ENCODE data around the gene LRRC55.

The LRRC55 gene

GRCh38 chr11:57202281-57202680 is 20.5 kb downstream of the LRRC55 start:
- no peak for DNase-seq (ENCODE audit: low read depth in 3 of 3)

- no peak for DNase-seq (ENCODE audit: low read depth in 3 of 3)
Measured at GRCh38 chr11:57203359-57203758, 21.6 kb downstream of the LRRC55 start.

GRCh38 chr11:57203882-57204480 is 22.2 kb downstream of the LRRC55 start:
- DNase-seq (ENCODE audit: low read depth in 3 of 3), result no peak

- no peak for DNase-seq (ENCODE audit: low read depth in 3 of 3)
Measured at GRCh38 chr11:57205041-57205641, 23.4 kb downstream of the LRRC55 start.

- DNase-seq (ENCODE audit: low read depth in 3 of 3), result no peak
Measured at GRCh38 chr11:57207168-57207567, 25.4 kb downstream of the LRRC55 start.

GRCh38 chr11:57210781-57211180 is 29.0 kb downstream of the LRRC55 start:
- no peak for DNase-seq (ENCODE audit: low read depth in 3 of 3)

- no peak for DNase-seq (ENCODE audit: low read depth in 3 of 3)
Measured at GRCh38 chr11:57213342-57214097, 31.8 kb downstream of the LRRC55 start.

GRCh38 chr11:57214098-57214417 is 32.3 kb downstream of the LRRC55 start:
- DNase-seq (ENCODE audit: low read depth in 3 of 3), result no peak

GRCh38 chr11:57214494-57214893 is 32.7 kb downstream of the LRRC55 start:
- DNase-seq (ENCODE audit: low read depth in 3 of 3), result no peak

GRCh38 chr11:57216463-57216862 is 34.7 kb downstream of the LRRC55 start:
- no peak for DNase-seq (ENCODE audit: low read depth in 3 of 3)

- DNase-seq (ENCODE audit: low read depth in 3 of 3), result no peak
Measured at GRCh38 chr11:57217053-57217452, 35.3 kb downstream of the LRRC55 start.

- no peak for DNase-seq (ENCODE audit: low read depth in 3 of 3)
Measured at GRCh38 chr11:57219021-57219627, 37.4 kb downstream of the LRRC55 start.

- no peak for DNase-seq (ENCODE audit: low read depth in 3 of 3)
Measured at GRCh38 chr11:57222239-57222638, 40.5 kb downstream of the LRRC55 start.

- DNase-seq (ENCODE audit: low read depth in 3 of 3), result no peak
Measured at GRCh38 chr11:57223601-57224000, 41.8 kb downstream of the LRRC55 start.

- DNase-seq (ENCODE audit: low read depth in 3 of 3), result no peak
Measured at GRCh38 chr11:57224128-57224527, 42.4 kb downstream of the LRRC55 start.

GRCh38 chr11:57224537-57224936 is 42.8 kb downstream of the LRRC55 start:
- no peak for DNase-seq (ENCODE audit: low read depth in 3 of 3)

GRCh38 chr11:57228600-57228999 is 46.8 kb downstream of the LRRC55 start:
- no peak for DNase-seq (ENCODE audit: low read depth in 3 of 3)

GRCh38 chr11:57230316-57230715 is 48.6 kb downstream of the LRRC55 start:
- no peak for DNase-seq (ENCODE audit: low read depth in 3 of 3)

- DNase-seq (ENCODE audit: low read depth in 3 of 3), result no peak
Measured at GRCh38 chr11:57230791-57231538, 49.2 kb downstream of the LRRC55 start.

- no peak for DNase-seq (ENCODE audit: low read depth in 3 of 3)
Measured at GRCh38 chr11:57231539-57232253, 49.9 kb downstream of the LRRC55 start.

- DNase-seq (ENCODE audit: low read depth in 3 of 3), result no peak
Measured at GRCh38 chr11:57233702-57234101, 51.9 kb downstream of the LRRC55 start.

All from stimulated activated CD4-positive, alpha-beta T cell treated with anti-CD3 and anti-CD28 coated beads, TNF-alpha, amount 100 ng/mL, for 48 hours (primary cell).